Activated T-helper 2 cell treated with anti-CD3 and anti-CD28 coated beads, Interferon-gamma antibody, Interleukin-2, Interleukin-4, amounts not matched to agents 10 μg/mL and 5 μg/mL and 100 μg/mL, durations not matched to agents 14 hours and 24 hours and 36 hours (primary cell): ENCODE measurements around the gene POP7. TPM values are rescaled to one million over a fixed set of nuclear protein-coding genes. Genes with fewer than 3 reads are reported as not detected.

ENCODE experiments used
- total RNA-seq: library from RNA; stranded (reverse); gene quantifications from 2 replicates; pipeline ENCODE4 v1.2.3, GENCODE V29; 2022

Gene POP7
- total RNA-seq, 1 donor from 2014 or later: 67.6 TPM

Other genes with a start within 250 kb of the POP7 start
- 3.2 and 4.5 TPM in 2 replicates for gene SPACDR, start 241.9 kb upstream of the POP7 start, total RNA-seq
- gene TSC22D4, start 226.9 kb upstream of the POP7 start, total RNA-seq: 103 and 106 TPM in 2 replicates
- 0.27 and 0.34 TPM in 2 replicates for gene NYAP1, start 222.2 kb upstream of the POP7 start, total RNA-seq
- gene AGFG2, start 166.9 kb upstream of the POP7 start, total RNA-seq: 75.5 and 75.7 TPM in 2 replicates
- 11.3 and 11.8 TPM in 2 replicates for gene SAP25, start 132.2 kb upstream of the POP7 start, total RNA-seq
- 105 and 106 TPM in 2 replicates for gene LRCH4, start 120.0 kb upstream of the POP7 start, total RNA-seq
- 0.37 and 0.91 TPM in 2 replicates for gene FBXO24, start 119.8 kb upstream of the POP7 start, total RNA-seq
- 8.6 and 10.3 TPM in 2 replicates for gene PCOLCE, start 103.8 kb upstream of the POP7 start, total RNA-seq
- gene MOSPD3, start 93.6 kb upstream of the POP7 start, total RNA-seq: 14.1 TPM in 2 replicates
- 16.7 and 19.7 TPM in 2 replicates for gene TFR2, start 64.6 kb upstream of the POP7 start, total RNA-seq
- not detected in 2 replicates for gene ACTL6B, start 49.7 kb upstream of the POP7 start, total RNA-seq
- gene GNB2, start 32.4 kb upstream of the POP7 start, total RNA-seq: 221 and 224 TPM in 2 replicates
- 51.0 and 53.9 TPM in 2 replicates for gene GIGYF1, start 11.9 kb upstream of the POP7 start, total RNA-seq
- 0.14 TPM in 1 of 2 replicates, not detected in the other for gene EPO, start 14.3 kb downstream of the POP7 start, total RNA-seq
- not detected in 2 replicates for gene ZAN, start 27.5 kb downstream of the POP7 start, total RNA-seq
- gene EPHB4, start 121.4 kb downstream of the POP7 start, total RNA-seq: 2.1 and 2.4 TPM in 2 replicates
- gene SLC12A9, start 146.6 kb downstream of the POP7 start, total RNA-seq: 27.3 and 31.6 TPM in 2 replicates
- 38.5 and 38.7 TPM in 2 replicates for gene TRIP6, start 161.3 kb downstream of the POP7 start, total RNA-seq
- gene SRRT, start 169.0 kb downstream of the POP7 start, total RNA-seq: 280 and 290 TPM in 2 replicates
- 3.8 and 5.0 TPM in 2 replicates for gene UFSP1, start 183.6 kb downstream of the POP7 start, total RNA-seq
- 0.09 and 0.21 TPM in 2 replicates for gene ACHE, start 189.8 kb downstream of the POP7 start, total RNA-seq
- gene MUC3A, start 243.4 kb downstream of the POP7 start, total RNA-seq: 0.11 TPM in 1 of 2 replicates, not detected in the other